ENCODE measurements around the gene LIMCH1. TPM values are rescaled to one million over a fixed set of nuclear protein-coding genes. Genes with fewer than 3 reads are reported as not detected.

The LIMCH1 gene
- polyA plus RNA-seq, 12 donors: 75.4 to 689 (median 126) TPM

DNA sequence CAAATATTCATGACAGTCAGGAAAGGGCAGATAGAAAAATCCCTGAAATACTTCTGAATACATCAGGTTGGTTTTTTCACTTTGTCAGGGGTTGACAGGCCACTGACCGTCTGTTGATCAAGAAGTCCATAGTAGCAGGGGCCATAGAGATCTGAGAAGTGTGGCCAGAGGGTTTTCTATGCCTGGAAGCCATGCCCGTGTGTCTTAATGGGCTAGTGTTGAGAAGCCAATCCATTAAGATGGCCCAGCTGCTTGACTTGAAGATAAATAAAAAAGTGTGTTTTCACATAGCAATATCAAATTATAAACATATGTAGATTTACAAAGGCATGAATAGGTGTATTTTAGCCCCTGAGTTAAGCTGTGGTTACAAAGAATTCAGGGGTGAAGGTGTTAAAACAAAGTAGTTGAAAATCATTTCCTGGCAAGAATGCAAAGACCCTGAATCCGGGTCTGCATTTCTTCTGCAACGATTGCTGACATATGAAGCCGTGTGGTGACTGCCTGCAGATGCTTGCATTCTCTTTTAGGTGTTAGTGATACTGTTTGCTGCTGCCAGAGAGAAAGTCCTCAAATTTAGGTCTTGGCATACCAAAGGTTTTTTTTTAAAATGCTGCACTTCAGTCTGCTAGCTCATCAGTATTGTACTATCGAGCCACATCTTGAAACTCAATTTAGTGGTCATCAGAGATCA is 9.3 kb upstream of the LIMCH1 start:
- DNase-seq: no peak

DNA sequence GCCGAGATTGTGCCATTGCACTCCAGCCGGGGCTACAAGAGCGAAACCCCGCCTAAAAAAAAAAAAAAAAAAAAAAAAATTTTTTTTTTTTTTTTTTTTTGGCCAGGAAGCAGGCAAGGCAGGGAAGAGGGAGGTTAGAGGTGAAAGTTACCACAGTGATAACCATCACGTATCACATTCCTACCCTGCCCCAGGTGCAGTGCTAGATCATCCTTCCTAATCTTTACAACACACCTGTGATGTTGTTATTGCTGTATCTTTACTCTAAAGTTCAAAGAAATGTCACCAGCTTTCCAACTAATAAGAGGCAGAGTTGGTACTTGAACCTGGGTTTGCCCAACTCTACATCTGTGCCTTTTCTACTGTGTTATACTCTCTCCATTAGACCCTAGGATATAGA is 7.2 kb upstream of the LIMCH1 start:
- no peak for DNase-seq

DNA sequence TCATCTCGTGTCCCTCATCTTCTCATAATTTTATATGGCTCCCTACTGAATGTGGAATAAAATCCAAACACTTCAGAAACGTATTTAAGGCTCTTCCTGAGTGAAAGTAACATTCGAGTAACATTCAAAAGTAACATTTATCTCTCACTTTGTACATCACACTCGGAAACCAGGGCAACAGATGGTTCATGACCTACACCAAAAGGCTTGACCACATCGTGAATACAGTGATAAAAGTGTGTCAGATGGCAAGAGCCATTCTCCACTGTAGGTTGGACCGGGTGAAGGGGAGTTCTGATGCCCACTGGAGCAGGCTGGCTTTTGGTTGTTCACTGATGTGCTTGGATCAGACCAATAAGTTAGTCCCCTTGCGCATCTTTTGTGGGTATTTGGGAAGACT is 5.6 kb upstream of the LIMCH1 start:
- no peak for DNase-seq

DNA sequence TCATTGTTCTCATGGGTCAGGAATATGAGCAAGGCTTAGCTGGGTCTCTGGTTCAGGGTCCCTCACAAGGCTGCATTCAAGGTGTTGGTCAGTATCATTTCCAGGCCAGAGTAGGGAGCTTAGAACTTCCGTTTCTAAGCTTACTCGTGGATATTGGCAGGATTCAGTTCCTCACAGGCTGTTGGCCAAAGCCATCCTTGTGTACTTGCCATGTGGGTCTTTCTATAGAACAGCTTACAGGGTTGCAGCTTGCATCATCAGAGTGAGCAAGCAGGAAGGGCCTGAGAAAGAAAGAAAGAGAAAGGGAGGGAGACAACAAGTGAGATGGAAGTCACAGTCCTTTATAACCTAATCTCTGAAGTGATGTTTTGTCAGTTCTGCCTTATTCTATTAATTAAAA is 5.1 kb upstream of the LIMCH1 start:
- no peak for DNase-seq

DNA sequence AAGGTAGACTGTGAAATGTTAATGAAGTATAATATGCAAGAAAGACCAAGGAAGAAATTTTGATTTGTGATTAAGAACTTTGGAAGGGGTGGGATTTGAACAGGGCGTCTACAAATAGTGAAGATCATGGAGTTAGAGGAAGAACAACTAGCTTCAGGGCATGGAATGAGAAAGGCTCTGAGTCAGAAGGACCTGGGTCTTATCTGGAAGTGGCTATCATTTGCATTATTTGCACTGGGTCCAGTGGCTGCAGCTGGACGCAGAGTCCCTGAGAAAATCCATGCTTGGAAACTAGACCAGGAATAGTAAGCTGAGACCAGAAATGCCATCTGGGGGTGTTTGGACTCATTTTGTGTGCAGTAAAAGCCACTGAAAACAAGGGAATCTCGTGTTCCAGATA is 4.3 kb upstream of the LIMCH1 start:
- no peak for DNase-seq

DNA sequence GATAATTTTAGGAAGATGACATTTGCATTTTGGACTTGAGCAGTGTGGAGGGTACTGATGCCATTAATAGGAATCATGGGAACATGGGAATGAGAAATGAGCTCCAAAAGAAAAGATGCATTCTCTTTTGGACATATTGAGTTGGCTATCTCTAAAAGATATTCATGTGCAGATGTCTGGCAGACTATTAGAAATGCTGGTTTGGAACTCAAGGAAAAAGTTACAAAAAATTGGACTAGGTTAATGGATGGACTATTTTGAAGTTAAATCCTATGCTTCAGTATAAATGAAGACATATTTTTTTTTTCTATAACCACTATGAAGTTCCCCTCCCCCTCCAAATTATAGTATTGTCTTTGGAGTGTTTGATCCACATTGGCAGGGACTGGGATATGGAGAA is 3.6 kb upstream of the LIMCH1 start:
- DNase-seq: peak; percentile 60

DNA sequence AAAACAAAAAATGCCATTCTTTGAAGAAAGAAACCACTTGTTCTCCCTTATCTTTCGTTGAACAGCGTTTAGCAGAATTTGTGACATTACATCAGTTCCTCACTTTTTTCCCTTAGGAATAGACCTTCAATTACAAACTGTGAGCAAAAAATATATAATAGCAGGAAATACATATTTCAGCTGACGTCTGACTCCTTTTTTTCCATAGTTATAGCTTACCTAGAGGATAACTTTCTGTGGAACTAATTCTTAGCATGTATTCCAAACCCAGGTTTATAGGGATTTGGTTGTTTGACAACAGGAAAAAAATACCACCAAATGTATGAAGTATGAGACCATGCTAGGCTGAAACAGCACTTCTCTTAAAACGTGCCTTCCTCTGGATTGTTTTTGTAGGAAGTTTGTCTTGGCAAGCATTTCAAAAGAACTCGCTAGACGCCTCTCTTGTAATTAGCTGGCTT is 2.0 kb upstream of the LIMCH1 start:
- DNase-seq: no peak

DNA sequence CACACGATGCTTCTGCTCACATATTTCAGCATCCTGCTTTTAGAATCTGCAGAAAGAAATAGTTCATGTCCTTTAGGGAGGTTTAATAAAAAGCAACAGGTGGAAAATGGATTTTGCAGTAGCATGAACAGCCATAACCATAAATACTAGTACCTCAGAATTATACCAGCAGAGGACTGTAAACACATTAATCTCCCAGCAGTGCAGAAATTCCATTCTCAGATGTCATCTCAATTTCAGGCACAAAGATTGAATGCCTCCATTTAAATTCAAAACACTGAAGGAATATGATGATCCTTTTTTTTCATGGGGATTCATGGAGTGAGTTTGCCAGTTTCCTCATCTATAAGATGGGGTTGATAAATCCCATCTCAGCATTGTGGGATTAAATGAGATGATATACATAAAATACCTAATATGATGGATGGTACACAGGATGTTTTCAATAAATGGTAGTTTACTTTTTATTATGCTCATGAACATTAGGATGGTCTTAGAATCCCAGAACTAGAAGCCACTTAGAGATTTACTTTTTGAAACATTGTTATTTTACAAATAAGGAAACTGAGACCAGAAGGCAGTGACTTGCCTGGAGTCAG is 566 bp upstream of the LIMCH1 start:
- DNase-seq: no peak

DNA sequence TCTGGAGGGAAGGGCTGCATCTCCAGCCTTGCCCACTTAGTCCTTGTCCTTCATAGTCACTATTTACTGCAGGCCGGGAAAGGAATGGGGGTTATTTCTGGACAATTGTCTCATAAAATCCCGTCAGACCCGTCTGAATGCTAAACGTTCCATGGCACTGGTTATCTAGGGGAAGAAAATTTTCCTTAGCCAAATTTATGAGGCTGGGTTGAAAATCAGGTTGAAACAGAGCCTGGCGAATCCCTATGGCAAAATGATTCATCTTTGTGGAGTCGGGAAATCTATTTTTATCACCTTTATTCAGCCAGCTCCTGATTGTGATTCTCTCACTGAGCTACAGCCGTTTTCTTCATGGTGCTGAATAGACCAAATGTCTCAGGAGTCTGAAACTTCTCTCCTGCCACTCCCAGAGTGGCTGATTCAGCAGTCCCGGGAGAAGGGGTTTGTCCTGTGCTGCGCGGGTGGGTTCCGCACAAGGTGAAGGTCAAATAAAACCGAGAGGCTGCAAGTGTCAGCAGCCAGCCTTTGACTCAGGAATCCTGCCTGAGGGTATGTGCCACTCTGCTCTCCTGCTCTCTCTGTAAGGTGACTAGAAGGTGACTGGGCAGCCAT is 1.0 kb downstream of the LIMCH1 start:
- DNase-seq: no peak

DNA sequence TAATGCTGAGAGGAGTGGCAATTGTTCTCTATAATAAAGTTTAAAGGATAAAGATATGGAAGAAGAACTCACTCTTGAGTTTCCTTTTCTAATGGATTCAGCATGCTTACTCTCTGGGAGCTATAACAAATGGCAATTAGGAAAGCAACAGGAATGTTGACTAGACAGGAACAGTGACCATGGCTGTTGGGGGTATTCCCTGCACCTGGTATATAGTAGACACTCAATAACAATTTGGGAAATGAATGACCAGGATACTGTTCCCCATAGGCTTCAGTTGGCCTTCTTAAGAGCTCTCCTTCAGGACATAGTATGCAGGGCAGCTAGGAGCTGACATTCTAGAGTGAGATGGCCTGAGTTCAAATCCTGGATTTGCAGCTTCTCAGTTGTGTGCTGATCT is 1.8 kb downstream of the LIMCH1 start:
- DNase-seq: no peak

DNA sequence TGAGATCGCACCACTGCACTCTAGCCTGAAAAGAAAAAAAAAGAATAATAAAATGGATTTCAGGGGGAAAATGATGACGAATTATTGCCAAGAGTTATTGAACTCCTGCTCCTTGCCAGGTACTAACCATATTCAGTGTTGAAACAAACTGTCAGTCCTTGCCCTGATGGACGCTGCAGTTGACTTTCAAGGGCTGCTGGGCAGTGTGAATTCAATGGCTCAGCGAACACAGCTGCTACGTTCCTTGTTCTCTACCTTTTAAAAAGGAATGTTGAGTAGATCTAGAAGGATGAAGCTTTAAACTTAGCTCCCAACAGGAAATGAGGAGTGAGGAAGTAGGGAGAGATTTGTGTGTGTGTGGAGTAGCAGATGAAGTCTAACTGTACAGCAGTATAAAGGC is 2.7 kb downstream of the LIMCH1 start:
- DNase-seq: no peak

DNA sequence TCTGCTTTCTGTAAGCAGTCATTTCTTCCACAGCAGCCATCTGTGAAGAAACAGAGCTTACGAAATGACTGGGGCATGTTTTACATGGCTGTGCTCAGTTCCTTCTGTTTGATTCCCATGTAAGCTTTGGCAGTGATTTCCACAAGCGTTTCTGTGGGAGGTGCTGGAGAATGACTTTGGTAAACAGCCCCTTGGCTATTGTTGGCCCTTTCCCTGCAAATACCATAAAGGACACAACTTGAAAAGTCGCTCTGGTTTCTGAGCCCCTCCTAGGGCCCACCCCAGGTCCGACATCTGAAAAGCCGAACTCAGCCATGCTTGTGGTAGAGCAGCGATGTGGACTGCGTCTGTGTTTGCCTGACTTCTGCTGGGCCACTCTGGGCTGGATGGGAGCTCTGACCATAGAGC is 3.7 kb downstream of the LIMCH1 start:
- DNase-seq: peak; percentile 69

DNA sequence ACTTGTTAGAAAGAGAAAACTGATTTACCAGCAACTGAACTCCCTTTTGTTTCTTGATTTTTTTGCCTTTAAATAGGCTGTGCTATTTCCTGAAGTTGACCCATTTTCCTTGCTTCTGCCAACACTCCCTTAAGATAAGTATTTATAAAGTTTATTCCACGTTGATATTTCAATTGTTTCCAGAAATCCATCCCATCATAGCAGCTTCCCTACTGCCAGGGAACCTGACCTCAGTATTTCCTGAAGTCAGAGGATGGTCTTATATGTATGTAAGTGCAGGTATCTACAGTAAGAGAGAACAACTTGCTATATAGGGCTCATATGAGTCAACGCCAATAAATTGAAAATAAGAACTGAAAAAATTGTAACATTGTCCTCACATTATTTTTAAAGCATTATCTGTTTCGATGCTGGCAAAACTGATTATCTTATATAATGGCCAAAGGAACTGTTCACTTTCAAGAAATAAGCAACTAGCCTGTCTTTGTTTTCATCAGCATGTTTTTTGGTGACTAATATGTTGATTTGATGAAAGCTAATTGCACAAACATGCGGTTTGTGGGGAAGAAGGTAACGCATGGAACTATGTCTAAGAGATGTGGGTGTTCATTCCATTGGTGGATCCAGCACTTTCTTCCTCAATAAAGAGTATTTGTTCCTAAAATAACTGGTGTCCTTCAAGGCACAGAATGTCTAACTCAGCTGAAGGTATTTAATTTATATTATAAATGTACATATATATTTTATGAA is 4.7 kb downstream of the LIMCH1 start:
- no peak for DNase-seq

DNA sequence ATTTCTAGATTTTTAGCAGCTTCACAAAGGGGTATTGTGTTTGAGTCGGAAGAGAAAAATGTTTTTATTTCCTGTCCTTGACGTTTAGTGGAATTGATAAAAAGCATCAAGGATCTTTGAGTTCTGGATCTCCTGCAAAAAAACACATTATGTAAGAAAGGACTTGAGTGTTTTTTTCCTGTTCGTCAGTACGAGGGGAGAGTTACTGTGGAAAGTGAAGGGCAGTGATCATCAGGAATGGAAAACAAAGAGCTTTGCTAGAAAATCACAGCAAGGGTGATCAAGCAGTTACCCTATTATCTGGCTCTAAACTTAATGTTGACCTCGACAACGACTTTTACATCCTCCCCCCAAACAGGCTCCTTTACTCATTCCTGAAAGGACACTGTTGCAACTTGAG is 7.3 kb downstream of the LIMCH1 start:
- no peak for DNase-seq

DNA sequence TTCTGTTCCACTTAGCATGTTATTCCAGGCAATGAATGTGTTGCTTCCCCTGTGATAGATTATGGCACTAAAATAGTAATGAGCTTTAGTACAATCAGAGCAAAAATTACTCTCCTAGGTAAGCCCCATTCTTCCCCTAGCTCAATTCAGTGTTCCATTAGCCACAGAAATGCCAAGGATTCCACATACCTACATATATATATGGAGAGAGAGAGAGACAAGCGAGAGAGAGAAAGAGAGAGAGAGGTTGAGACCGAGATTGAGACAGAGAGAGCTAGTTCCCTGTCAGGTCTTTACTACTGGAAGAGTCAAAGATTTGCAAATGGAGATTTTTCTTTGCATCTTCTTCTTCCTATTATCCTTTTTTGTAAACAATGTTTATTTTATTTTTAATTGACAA is 8.7 kb downstream of the LIMCH1 start:
- DNase-seq: no peak

DNA sequence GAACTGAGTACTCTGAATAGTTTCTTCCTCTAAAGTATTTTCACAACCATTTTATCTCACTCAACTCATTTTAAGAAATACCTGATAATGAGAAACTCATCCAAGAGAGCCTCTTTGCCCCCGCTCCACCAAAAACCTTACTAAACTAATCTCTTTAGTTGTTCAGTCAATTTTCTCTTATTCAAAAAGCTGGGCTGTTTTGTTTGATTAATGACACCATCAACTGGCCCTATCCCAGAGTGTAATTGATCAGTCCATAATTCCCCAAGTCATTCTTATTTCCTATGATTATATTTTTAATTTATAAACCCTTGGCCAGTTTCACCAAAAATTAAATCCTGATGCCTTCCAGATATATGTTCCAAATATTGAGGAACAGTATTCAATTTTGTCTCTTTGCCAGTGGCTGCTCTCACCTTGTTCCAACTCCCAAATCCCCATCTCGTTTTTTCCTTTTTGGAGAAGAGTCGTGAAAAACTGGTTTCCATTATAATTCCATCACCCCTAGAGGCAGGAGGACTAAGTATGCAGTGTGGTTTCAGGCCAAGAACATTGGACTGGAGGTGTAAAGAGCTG is 10.4 kb downstream of the LIMCH1 start:
- peak; percentile 53 for DNase-seq

DNA sequence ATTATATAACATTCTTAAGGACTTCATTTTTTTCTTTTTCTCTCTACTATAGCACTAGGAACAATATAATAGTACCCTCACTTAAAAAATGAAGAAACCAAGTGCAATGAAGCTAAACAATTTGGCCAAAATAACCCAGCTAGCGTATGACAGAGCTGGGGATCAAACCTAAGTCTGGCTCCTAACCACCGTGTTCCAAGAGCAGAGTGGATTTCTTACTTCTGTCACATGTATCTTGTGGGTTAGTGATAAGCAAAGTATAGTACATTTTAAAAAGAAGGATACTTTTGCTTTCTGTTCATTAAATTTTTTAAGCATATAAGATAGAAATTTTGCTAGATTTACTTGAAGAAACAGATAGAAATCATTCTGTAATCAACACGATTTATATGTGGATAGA is 11.5 kb downstream of the LIMCH1 start:
- no peak for DNase-seq

DNA sequence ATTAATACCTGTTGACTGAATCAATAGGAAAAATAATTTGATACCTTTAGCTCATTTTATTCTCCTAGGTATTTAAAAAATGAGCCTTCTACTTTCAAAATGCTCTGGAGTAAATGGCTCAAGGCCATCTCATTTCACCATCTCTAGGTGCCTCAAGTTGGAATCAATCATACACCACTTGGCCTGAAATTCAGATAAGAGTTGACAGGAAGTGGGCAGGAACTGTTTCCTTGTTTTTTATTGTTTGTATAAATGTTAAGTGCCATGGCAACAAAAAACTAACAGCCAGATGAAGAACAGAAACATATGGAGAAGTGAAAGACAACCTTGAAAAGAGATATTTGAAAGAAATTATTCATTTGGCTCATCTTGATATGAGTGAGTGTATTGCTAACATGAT is 12.4 kb downstream of the LIMCH1 start:
- DNase-seq: no peak

DNA sequence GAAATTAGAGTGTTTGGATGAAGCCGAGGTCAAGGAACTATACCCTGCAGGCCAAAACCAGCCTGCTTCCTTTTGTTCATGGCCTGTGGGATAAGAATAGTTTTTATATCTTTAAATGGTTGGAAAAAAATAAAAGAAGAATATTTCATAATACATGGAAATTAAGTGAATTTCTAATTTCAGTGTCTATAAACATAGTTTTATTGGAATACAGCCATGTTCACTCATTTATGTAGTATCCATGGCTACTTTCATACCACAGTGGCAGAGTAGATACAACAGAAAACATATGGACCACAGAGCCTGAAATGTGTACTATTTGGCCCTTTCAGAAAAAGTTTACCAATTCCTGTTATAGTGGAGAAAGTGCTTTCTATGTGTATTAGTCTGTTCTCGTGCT is 13.6 kb downstream of the LIMCH1 start:
- DNase-seq: no peak

DNA sequence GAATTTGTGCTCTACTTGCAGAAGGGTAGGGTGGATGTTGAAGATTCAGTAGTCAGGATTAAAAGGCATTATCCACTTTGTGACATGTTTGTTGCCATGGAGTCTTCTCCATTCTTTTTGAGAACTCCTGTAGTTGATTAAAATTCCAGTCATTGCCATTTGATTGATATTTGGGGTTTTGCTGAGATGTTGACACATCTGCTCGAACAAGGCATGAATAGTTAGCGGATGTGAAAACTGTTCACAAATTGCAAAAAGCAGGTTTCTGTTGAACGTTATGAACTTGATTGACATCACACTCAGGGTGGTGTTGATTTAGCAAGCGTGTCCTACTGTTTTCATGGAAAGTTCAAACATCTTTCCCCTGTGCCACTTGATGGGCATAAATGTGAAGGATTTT is 16.9 kb downstream of the LIMCH1 start:
- no peak for DNase-seq

DNA sequence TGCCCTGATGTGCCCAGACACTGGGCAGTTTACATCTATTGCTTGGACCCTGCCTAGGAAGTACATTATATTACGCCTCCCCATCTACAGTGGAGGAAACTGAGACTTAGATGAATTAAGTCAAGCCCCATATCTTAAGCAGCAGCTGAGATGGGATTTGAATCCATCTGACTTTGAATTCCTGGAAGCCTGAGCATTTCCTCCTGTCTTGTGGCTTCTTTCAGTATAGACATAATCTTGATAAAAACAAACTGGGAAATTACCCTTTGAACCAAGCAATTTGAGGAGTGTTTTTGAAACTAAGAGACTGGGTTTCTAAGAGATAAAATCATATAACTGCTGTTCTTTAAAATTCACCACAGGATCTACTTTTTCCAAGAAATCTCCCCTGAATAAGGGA is 18.6 kb downstream of the LIMCH1 start:
- no peak for DNase-seq

DNA sequence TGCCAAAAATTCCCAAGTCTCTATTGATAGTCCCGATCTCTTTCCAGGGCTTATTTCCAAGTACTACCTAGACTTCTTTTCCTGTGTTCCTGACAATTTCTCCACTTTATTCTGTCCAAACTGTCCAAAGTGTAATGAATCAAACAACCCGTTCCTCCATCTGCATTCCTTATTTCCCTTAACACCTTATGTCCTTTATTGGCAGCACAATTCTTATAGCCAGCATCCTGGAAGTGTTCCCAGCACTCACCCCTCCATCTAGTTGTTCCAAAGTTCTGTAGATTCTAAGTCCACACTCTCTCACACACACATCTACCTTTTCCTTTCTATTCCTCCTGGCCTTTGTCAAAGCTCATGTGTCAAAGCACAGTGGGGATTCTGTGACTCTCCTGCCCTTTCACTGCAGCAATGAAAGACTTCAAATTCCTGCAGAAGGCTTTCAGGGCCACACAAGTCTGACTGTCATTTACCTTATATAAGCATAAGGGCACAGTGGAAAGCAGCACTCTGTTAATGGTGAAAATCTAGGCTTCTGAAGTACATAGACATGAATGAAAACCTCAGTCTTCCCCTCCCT is 22.1 kb downstream of the LIMCH1 start:
- no peak for DNase-seq

All from muscle of arm (tissue), 12 donors.